Dedifferentiated amniotic fluid mesenchymal stem cell (primary cell): ENCODE measurements around the gene CIZ1.

ENCODE experiments used
- DNase-seq: peaks from one replicate; pipeline ENCODE4 v3.0.0-alpha.2; 2016; ENCODE audit errors: extremely low spot score

CIZ1 gene

DNA sequence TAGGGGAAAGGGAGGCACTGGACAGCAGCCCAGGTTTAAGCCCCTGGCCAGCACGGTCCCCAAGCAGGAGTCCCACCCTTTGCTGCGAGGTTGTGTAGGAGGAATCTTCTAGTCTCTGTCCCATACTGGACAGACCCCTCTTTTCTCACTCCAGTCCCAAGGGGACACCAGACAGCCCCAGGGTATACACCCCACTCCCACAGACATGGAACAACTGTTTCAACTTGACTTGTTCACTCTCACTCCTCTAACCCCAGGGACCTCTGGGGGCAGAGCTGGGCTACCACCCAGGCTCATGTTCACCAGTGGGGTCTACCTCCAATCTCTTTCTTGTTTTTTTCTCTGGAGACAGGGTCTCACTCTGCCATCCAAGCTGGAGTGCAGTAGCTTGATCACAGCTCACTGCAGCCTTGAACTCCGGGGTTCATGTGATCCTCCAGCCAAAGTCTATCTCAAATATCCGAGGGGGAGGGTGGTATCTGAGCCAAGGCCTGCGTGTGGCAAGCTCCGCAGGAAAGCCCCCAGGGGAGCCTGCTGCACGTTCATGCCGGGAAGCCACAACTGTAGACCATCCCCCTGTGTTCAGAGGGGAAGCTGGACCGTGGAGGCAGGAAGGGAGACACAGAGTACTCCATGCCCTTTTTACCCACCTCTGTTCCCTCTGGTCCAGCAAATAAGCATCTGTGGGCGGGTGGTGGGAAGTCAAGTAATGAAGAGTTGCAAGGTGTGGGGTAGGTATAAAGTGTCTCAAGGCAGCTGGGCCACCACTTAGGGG lies 65.6 kb downstream of the CIZ1 start:
- DNase-seq = no peak

DNA sequence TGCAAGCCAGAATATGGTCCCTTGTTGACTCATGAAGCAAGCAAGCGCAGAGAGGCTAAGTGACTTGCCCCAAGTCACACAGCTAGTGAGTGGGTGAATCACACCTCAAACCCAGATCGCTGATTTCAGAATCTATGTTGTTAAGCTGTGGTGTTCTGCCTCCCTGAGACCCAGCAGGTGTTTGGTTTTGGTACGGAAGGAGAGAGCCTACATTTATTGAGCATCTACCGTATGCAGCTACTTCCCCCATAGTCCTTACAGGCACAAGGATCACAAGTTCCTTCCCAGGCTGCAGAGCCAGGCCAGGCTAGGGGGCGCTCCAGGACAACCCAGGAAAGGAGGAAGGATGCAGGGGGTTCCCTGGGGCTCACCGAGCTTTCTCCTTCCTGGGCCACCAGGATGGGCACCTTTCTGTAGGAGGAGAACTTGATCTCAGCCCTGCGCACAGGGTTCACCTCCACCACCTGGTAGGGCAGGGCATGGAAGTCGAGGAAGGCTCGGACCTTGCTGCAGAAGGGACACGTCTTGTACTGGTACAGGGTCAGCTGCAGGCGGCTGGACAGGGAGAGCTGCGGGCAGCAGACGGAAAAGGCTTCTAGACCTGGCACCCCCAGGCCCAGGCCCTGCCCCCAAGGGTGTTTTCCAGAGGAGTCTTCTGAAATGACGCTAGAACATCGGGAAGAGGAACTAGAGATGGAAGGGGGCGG lies 66.3 kb downstream of the CIZ1 start:
- no peak for DNase-seq

DNA sequence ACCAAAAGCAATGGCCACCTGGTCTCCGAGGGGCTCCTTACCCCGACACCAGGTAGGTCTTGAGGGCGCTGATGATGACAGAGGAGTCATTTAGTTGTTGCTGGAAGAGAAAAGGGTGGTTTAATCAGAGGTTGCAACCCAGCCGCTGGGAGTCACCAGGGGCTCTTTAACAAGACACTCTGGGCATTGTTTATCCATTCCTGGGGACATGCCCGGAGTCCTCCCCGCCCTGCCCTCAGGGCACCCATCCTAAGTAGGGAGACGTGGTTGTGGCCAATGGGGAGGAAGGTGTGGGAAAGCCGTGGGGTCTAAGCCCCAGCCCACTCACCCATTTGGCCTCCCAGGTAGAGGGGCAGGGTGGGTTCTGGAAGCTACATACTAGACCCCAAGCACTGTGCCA lies 66.9 kb downstream of the CIZ1 start:
- DNase-seq = no peak

DNA sequence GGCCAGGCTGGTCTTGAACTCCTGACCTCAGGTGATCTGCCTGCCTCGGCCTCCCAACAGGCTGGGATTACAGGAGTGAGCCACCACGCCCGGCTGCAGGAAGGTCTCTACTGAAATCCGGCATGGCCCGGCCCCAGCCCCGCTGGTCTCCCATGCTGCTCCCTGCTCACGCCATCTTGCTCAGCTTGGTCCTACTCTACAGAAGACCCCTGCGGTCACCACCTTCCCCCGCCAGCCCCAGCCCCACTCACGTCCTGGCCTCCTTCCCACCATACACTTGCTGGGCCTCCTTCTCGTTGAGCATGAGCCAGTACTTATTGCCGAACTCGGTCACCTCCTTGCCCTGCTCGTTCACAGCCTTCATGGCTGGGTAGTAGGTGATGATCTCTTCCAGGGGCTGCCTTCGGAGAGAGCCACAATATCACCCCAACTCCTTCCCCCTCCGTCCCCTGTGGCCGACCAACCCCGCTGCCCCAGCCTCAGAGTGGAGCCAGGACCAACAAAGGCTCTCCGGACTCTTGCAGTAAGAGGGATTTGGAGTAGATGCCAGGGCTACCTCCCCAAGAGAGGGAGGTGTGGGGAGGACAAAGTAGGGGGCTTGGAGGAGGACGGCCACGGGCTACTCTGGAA lies 67.8 kb downstream of the CIZ1 start:
- no peak for DNase-seq

DNA sequence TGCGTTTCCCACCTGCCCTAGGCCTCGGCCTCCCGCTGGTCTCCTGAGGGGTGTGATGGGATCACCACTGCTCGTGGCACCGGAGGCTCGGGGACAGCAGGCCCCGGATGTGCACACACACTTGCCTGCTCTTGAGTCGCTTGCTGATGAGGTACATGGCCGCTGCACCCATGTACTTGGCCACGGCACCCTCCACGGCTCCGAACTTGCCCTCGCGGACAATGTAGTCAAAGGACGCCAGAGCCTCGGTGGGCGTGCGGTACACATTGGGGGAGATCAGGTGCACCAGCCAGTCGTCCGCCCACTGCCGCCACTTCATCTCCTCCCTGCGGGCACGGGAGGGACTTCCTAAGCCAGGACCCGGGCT lies 68.6 kb downstream of the CIZ1 start:
- no peak for DNase-seq

DNA sequence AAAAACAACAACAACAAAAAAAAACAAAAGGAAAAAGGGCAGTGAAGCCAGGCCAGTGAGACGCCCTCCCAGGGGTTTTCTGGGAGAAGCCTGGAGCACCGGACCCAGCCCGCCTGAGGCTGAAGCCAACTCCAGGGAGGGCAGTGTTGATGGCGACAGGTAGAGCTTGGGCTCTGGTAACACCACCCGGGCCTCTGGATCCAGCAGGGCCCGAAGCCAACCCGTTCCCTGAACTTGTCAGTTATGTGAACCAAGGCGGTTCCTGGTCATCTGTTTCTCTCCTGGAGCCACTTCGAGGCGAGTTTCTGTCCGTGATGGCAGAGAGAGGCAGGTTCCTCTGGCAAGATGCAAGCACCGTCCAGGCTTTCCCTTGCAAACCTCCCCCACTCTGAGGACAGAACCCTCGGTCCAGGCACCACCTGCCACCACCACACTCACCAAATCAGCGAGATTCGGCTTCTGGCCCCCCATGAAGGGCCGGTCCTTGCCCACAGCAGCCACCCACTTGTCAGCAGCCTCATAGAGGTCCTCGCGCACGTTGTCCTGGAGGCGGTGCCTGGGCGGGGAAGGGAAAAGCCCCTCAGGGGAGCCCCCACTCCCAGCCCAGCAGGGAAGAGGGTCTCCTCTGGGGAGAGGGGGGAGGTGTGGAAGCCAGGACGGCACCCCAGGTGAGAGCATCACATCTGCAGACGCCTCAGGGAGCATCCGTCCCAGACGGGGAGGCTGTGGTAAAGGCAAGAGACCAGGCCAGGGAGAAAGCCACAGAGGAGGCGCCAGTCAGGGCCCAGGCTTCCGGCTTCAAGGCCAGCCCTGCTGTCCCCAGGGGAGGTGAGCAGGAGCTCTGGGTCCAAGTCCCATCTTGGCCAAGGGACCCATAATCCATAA lies 69.2 kb downstream of the CIZ1 start:
- no peak for DNase-seq

DNA sequence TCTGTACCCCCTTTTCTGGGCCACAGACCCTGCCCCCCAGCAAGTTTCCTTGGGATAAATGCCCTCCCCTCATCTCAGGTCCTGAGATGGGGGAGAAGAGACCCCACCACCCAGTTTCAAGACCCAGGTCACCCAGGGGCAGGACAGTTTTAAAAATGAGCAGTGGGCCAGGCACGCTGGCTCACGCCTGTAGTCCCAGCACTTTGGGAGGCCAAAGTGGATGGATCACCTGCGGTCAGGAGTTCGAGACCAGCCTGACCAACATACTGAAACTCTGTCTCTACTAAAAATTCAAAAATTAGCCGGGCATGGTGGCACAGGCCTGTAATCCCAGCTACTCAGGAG lies 69.9 kb downstream of the CIZ1 start:
- no peak for DNase-seq

DNA sequence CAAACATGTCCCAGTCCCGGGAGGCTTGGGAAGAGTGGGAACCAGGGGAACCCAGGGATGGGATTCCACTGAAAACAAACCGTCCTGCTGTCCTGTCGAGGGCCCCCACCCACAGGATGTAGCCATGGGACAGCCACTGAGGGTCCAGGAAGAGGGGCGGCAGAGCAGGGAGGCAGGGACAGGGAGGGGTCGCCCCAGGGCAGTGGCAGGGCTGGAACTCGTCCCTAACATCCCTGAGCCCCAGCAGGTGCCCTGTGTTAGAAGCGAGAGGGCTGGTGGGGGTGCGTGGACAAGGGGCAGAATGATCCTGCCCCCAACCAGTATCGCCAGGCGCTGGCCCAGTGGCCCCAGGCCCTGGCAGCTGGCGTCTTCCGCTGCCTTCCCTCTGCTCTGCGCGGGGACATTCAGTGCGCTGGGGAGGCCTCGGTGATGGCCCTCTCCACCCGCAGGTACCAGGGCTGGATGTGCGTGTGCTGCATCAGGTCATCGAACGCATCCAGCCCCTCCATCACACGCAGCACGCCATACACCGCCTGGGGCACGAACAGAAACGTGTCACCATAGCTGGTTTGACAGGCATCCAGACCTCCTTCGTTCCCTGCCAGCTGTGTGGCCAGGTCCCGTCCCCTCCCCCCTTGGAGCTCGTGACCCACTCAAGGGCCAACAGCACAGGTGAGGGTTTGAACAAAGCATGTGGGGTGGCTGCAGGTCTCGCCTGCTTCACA lies 70.5 kb downstream of the CIZ1 start:
- no peak for DNase-seq

DNA sequence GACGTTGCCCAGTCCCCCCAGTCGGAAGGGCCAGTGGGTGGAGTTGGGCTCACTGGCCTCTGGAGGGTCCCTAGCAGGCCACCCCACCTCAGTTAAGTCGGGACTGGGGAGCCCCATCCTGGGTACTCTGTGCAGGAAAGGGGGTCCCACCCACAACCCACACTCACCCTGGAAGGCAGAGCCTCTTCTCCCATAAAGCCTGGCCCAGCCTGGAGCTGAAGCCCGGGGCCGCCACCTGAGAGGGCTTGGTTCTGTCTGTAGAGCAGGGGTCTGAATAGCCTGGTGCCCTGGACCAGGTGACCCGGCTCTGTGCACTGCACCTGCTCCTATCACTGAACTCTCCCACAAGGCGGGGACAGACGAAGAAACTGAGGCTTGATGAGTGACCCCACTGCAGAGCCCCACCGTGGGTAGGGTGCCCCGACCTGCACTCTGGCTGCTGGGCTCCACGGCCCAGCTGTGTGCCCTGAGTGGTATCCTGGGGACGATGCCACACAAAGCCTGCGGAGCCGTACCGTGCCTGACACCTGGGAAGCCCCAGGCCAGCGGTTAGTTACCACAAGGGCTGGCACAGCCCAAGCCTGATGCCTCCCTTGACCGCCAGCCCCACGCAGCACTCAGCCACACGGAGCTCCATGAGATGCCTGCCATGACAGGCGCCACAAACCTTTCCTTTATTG lies 71.2 kb downstream of the CIZ1 start:
- no peak for DNase-seq

DNA sequence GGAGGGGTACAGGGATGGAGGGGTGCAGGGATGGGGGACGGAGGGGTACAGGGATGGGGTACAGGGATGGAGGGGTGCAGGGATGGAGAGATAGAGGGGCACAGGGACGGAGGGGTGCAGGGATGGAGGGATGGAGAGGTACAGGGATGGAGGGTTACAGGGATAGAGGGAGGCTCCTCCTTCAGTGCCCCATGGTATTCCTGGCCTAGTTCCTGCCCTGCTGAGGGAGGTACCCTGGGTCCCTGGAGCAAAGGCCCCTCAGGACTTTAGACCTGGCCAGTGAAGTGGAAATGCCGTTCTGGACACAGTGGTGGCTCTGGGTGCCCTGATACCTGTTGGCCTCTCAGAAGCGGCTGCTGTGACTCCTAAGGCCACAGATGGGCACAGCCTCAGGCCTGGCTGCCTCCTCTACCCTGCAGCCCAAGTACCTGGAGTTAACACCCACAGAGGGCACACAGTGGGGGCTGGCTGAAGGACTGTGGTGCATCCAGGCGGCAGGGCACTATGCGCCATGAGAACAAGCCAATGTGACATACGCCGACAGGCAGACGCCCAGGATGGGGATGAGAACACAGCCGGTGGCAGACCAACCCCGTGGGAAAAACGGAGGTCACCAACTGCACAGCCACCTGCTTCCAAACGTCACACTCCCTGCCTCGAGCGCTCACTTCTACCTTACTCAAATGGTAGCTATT lies 72.3 kb downstream of the CIZ1 start:
- DNase-seq = no peak

DNA sequence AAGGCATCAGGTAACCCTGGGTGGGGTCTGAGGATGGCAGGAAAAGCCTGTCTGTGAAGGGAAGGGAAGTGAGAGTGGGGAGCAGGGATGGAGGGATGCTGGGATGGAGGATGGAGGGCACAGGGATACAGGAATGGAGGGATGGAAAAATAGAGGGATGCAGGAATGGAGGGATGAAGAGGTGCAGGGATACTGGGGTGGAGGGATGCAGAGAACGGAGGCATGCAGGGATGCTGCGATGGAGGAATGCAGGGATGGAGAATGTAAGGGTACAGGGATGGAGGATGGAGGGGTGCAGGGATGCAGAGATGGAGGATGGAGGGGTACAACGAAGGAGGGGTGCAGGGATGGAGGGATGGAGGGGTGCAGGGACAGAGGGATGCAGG lies 72.9 kb downstream of the CIZ1 start:
- no peak for DNase-seq

DNA sequence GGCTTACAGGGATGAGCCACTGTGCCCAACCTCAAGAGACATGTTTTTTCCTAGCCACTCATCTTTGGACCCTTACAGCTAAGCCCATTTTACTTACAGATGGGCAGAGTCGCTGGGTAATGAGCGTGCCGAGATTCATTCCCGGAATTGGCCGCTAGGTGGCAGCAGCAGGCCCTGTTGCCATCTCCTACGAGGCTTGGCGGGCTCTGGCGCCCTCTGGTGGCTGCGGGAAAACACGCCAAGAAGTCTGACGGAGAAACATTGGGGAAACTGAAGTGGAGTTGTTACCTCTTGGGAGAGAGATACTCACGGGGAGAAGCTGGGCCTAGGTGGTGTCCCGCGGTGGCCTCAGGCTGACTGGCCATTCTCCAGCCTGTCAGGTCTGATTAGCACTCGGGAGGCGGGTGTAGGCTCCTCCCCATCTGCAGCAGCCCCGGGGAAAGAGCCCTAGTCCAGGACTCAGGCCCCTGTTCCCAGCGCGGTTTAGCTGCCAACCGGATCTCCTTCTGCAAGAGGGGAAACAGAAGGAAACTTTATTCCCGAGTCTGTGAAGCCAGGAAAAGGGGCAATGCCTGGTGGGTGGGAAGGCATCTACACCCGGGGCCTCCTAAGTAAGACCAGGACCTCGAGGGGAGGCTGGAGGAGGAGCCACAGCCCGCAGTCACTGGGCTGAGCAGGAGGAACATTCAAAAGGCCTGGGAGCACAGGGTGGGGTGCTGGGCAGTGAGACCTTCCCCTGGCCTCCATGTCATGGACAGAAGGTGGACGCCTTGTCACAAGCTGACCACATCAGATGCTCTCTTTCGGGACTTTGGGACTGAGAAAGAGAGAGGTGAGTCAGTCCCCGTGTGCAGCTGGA lies 73.5 kb downstream of the CIZ1 start:
- DNase-seq = peak; percentile 85

DNA sequence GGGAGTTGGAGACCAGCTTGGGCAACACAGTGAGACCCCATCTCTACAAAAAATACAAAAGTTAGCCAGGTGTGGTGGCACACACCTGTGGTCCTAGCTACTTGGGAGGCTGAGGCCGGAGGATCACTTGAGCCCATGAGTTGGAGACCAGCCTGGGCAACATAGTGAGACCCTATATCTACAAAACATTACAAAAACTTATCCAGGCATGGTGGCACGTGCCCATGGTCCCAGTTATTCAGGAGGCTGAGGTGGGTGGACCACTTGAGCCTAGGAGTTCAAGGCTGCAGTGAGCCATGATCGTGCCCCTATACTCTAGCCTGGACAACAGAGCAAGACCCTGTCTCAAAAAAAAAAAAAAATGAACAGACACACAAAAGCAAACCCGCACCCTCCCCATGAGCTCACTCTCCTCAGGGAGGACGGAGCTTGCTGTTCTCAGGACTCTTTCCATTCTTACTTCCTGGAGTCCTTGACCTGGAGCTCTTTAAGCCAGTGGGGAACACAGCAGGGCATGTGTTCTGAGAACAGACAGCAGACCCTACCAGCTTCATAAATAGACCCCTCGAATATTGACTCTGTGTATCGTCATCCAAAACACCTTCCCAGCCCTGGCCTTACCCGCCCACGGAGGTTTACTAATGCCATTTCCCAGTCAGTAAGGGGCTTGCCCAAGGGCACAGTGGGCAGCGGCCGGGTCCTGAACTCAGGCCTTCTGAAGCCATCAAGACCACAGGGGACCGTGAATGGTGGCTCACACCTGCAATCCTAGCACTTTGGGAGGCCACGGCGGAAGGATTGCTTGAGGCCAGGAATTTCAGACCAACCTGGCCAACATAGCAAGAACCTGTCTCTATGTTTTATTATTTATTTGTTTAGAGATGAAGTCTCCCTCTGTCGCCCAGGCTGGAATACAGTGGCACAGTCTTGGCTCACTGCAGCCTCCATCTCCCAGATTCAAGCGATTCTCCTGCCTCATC lies 75.0 kb downstream of the CIZ1 start:
- DNase-seq = no peak
